ENCODE data around the gene S100PBP.

Gene S100PBP

GRCh38 chr1:32825181-32825580 lies 7.7 kb downstream of the S100PBP start:
- no peak for DNase-seq (ENCODE audit: low read depth)

- DNase-seq (ENCODE audit: low read depth): no peak
These were observed 10.9 kb downstream of the S100PBP start for GRCh38 chr1:32828341-32828740.

- no peak for DNase-seq (ENCODE audit: low read depth)
These were observed 12.8 kb downstream of the S100PBP start for GRCh38 chr1:32830092-32830852.

GRCh38 chr1:32831878-32832277 lies 14.4 kb downstream of the S100PBP start:
- DNase-seq (ENCODE audit: low read depth): no peak

- DNase-seq (ENCODE audit: low read depth): no peak
These were observed 31.1 kb downstream of the S100PBP start for GRCh38 chr1:32848354-32849063.

GRCh38 chr1:32855861-32856617 lies 38.6 kb downstream of the S100PBP start:
- no peak for DNase-seq (ENCODE audit: low read depth)

GRCh38 chr1:32858136-32858535 lies 40.7 kb downstream of the S100PBP start:
- no peak for DNase-seq (ENCODE audit: low read depth)

GRCh38 chr1:32858791-32859190 lies 41.3 kb downstream of the S100PBP start:
- no peak for DNase-seq (ENCODE audit: low read depth)

- DNase-seq (ENCODE audit: low read depth): no peak
These were observed 42.5 kb downstream of the S100PBP start for GRCh38 chr1:32859915-32860314.

GRCh38 chr1:32860566-32860965 lies 43.1 kb downstream of the S100PBP start:
- no peak for DNase-seq (ENCODE audit: low read depth)

- DNase-seq (ENCODE audit: low read depth): peak; percentile 19
These were observed 44.6 kb downstream of the S100PBP start for GRCh38 chr1:32861904-32862695.

- no peak for DNase-seq (ENCODE audit: low read depth)
These were observed 45.9 kb downstream of the S100PBP start for GRCh38 chr1:32863218-32863880.

GRCh38 chr1:32863881-32864245 lies 46.4 kb downstream of the S100PBP start:
- DNase-seq (ENCODE audit: low read depth): no peak

GRCh38 chr1:32864375-32865019 lies 47.0 kb downstream of the S100PBP start:
- DNase-seq (ENCODE audit: low read depth): no peak

- DNase-seq (ENCODE audit: low read depth): no peak
These were observed 48.4 kb downstream of the S100PBP start for GRCh38 chr1:32865639-32866405.

GRCh38 chr1:32867151-32867550 lies 49.7 kb downstream of the S100PBP start:
- no peak for DNase-seq (ENCODE audit: low read depth)

GRCh38 chr1:32867671-32868070 lies 50.2 kb downstream of the S100PBP start:
- no peak for DNase-seq (ENCODE audit: low read depth)

- DNase-seq (ENCODE audit: low read depth): no peak
These were observed 50.6 kb downstream of the S100PBP start for GRCh38 chr1:32868085-32868484.

GRCh38 chr1:32868806-32869455 lies 51.5 kb downstream of the S100PBP start:
- DNase-seq (ENCODE audit: low read depth): no peak
